Neural progenitor cell (in vitro differentiated cells): ENCODE results near the gene STON2. TPM values are rescaled to one million over a fixed set of nuclear protein-coding genes. Genes with fewer than 3 reads are reported as not detected.

Experiments used
- DNase-seq: peaks from one replicate; pipeline ENCODE4 v3.0.0-alpha.2; 2016; ENCODE audit warnings: low spot score
- H2AFZ ChIP-seq: fragments of 200-600 bp; sonication (generic); replicated peaks from 2 replicates; pipeline ENCODE4 v1.6.1; 2016; ENCODE audit warnings: antibody characterized with exemption
- H3F3A ChIP-seq: fragments of 200-600 bp; sonication (generic); 2 replicates; pipeline ENCODE4 v1.6.1; 2016; ENCODE audit warnings: antibody characterized with exemption, low read depth
- H3K27ac ChIP-seq: fragments of 200-600 bp; sonication (generic); 2 replicates; pipeline ENCODE4 v1.5.1; 2016; ENCODE audit warnings: mild to moderate bottlenecking
- H3K27me3 ChIP-seq: fragments of 200-600 bp; sonication (generic); 2 replicates; pipeline ENCODE4 v1.6.1; 2016; ENCODE audit warnings: mild to moderate bottlenecking, moderate library complexity
- H3K36me3 ChIP-seq: fragments of 200-600 bp; sonication (generic); 2 replicates; pipeline ENCODE4 v1.5.1; 2016
- H3K4me1 ChIP-seq: fragments of 200-600 bp; sonication (generic); 2 replicates; pipeline ENCODE4 v1.6.1; 2016; ENCODE audit warnings: mixed run types
- H3K4me2 ChIP-seq: fragments of 200-600 bp; sonication (generic); 2 replicates; pipeline ENCODE4 v1.6.1; 2016
- H3K4me3 ChIP-seq: fragments of 200-600 bp; sonication (generic); 2 replicates; pipeline ENCODE4 v1.5.1; 2016
- H3K79me2 ChIP-seq: fragments of 200-600 bp; sonication (generic); 2 replicates; pipeline ENCODE4 v1.6.1; 2016; ENCODE audit warnings: low read depth
- H3K9ac ChIP-seq: fragments of 200-600 bp; sonication (generic); 2 replicates; pipeline ENCODE4 v1.6.1; 2016
- H3K9me3 ChIP-seq: fragments of 200-600 bp; sonication (generic); 2 replicates; pipeline ENCODE4 v1.5.1; 2016; ENCODE audit warnings: low read depth
- H4K20me1 ChIP-seq: fragments of 200-600 bp; sonication (generic); 2 replicates; pipeline ENCODE4 v1.6.1; 2016; ENCODE audit warnings: low read depth
- H3K27ac Mint-ChIP-seq: 3 replicates; pipeline ENCODE4 v1.8.0; 2021; ENCODE audit warnings: mixed read lengths
- H3K27me3 Mint-ChIP-seq: 2 replicates; pipeline ENCODE4 v1.8.0; 2022; ENCODE audit warnings: low read depth, mild to moderate bottlenecking, inconsistent platforms, moderate library complexity, mixed read lengths; ENCODE audit not compliant: insufficient read depth
- H3K36me3 Mint-ChIP-seq: 3 replicates; pipeline ENCODE4 v1.8.0; 2021; ENCODE audit warnings: mixed read lengths
- H3K4me1 Mint-ChIP-seq: 3 replicates; pipeline ENCODE4 v1.8.0; 2021; ENCODE audit warnings: mixed read lengths
- H3K4me3 Mint-ChIP-seq: 3 replicates; pipeline ENCODE4 v1.8.0; 2021; ENCODE audit warnings: mild to moderate bottlenecking, moderate library complexity, mixed read lengths
- H3K9me3 Mint-ChIP-seq: 3 replicates; pipeline ENCODE4 v1.8.0; 2020; ENCODE audit warnings: mixed read lengths
- CTCF ChIP-seq: fragments of 200-600 bp; sonication (generic); IDR thresholded peaks from 2 replicates; pipeline ENCODE4 v1.5.1; 2017; ENCODE audit warnings: antibody characterized with exemption, mild to moderate bottlenecking
- EZH2 ChIP-seq: fragments of 200-600 bp; sonication (generic); IDR thresholded peaks from 2 replicates; pipeline ENCODE4 v1.6.1; 2017; ENCODE audit warnings: antibody characterized with exemption, mild to moderate bottlenecking, moderate library complexity
- EZH2phosphoT487 ChIP-seq: fragments of 200-600 bp; sonication (generic); IDR thresholded peaks from 2 replicates; pipeline ENCODE4 v1.6.1; 2017; ENCODE audit warnings: antibody characterized with exemption
- total RNA-seq: library from RNA; depleted of rRNA; stranded (reverse); fragments of >200 nt; gene quantifications from 2 replicates; pipeline ENCODE4 v1.2.3, GENCODE V29; 2015; ENCODE audit warnings: low replicate concordance

STON2 gene
- total RNA-seq, 1 donor from 2014 or later = 31.1 TPM

GRCh38 chr14:81220580-81220829 lies 179.6 kb downstream of the STON2 start:
- Histone ChIP-seq H3F3A (peaks cover 23% of the 10 kb centered on the region), H3K9me3 (no peaks in the 10 kb centered on the region), H4K20me1 (peaks cover 31% of the 10 kb centered on the region), H3K79me2 (peaks cover 50% of the 10 kb centered on the region), H3K9ac (peak overlapping the region; percentile 98), H2AFZ (no peak overlapping the region), H3K4me3 (peak overlapping the region; percentile 99), H3K36me3 (peaks cover 12% of the 10 kb centered on the region), H3K27me3 (no peaks in the 10 kb centered on the region), H3K4me2 (peak overlapping the region; percentile 79), H3K27ac (peak overlapping the region; percentile 97), H3K4me1 (peaks cover 18% of the 10 kb centered on the region)
- H3K27me3 Mint-ChIP-seq = peaks cover 17% of the 10 kb centered on the region
- peaks cover 23% of the 10 kb centered on the region for H3K4me1 Mint-ChIP-seq
- peaks cover 12% of the 10 kb centered on the region for H3K36me3 Mint-ChIP-seq
- TF ChIP-seq EZH2phosphoT487 (no peak), CTCF (no peak), EZH2 (no peak)
- H3K9me3 Mint-ChIP-seq = peaks cover 3% of the 10 kb centered on the region
- H3K4me3 Mint-ChIP-seq = peak overlapping the region; percentile 96
- peak overlapping the region; percentile 98 for H3K27ac Mint-ChIP-seq
- DNase-seq = no peak

GRCh38 chr14:81219759-81220579 lies 180.2 kb downstream of the STON2 start:
- no peak for TF ChIP-seq EZH2phosphoT487
- no peak for TF ChIP-seq EZH2
- no peak for TF ChIP-seq CTCF
- H3K9me3 Mint-ChIP-seq = peaks cover 3% of the 10 kb centered on the region
- Histone ChIP-seq H3K9me3 (no peaks in the 10 kb centered on the region), H3K4me1 (peaks cover 18% of the 10 kb centered on the region), H3F3A (peaks cover 23% of the 10 kb centered on the region), H4K20me1 (peaks cover 34% of the 10 kb centered on the region), H3K36me3 (peaks cover 18% of the 10 kb centered on the region), H3K27me3 (no peaks in the 10 kb centered on the region), H3K4me3 (peak overlapping the region; percentile 99), H3K9ac (peak overlapping the region; percentile 98), H3K4me2 (peak overlapping the region; percentile 86), H3K27ac (peak overlapping the region; percentile 97), H2AFZ (no peak overlapping the region), H3K79me2 (peaks cover 55% of the 10 kb centered on the region)
- H3K27me3 Mint-ChIP-seq = peaks cover 17% of the 10 kb centered on the region
- H3K4me3 Mint-ChIP-seq = peak overlapping the region; percentile 100
- peak overlapping the region; percentile 100 for H3K27ac Mint-ChIP-seq
- H3K4me1 Mint-ChIP-seq = peaks cover 23% of the 10 kb centered on the region
- H3K36me3 Mint-ChIP-seq = peaks cover 16% of the 10 kb centered on the region
- DNase-seq = peak; percentile 78

GRCh38 chr14:81219210-81219758 lies 180.8 kb downstream of the STON2 start:
- Histone ChIP-seq H3K9me3 (no peaks in the 10 kb centered on the region), H3K27me3 (no peaks in the 10 kb centered on the region), H3K9ac (peak overlapping the region; percentile 83), H3K4me3 (peak overlapping the region; percentile 83), H2AFZ (no peak overlapping the region), H3K36me3 (peaks cover 21% of the 10 kb centered on the region), H3K4me2 (peak overlapping the region; percentile 86), H3K79me2 (peaks cover 62% of the 10 kb centered on the region), H4K20me1 (peaks cover 34% of the 10 kb centered on the region), H3F3A (peaks cover 23% of the 10 kb centered on the region), H3K4me1 (peaks cover 18% of the 10 kb centered on the region), H3K27ac (peak overlapping the region; percentile 90)
- peaks cover 23% of the 10 kb centered on the region for H3K4me1 Mint-ChIP-seq
- H3K27ac Mint-ChIP-seq = peak overlapping the region; percentile 100
- H3K4me3 Mint-ChIP-seq = peak overlapping the region; percentile 100
- peaks cover 19% of the 10 kb centered on the region for H3K36me3 Mint-ChIP-seq
- peaks cover 17% of the 10 kb centered on the region for H3K27me3 Mint-ChIP-seq
- no peak for TF ChIP-seq EZH2
- TF ChIP-seq EZH2phosphoT487 = no peak
- no peak for TF ChIP-seq CTCF
- peaks cover 3% of the 10 kb centered on the region for H3K9me3 Mint-ChIP-seq
- DNase-seq = peak; percentile 95
